PC-9 (cell line): Measurements from ENCODE around the gene LILRA2.

ENCODE experiments used
- CTCF ChIP-seq: fragments of 200-600 bp; sonication (generic); conservative IDR thresholded peaks from 2 replicates; pipeline ENCODE4 v1.6.1; 2017; ENCODE audit warnings: mixed run types, antibody characterized with exemption, mild to moderate bottlenecking, moderate library complexity
- EZH2 ChIP-seq: fragments of 200-600 bp; sonication (generic); IDR thresholded peaks from 2 replicates; pipeline ENCODE4 v1.8.0; 2017; ENCODE audit warnings: antibody characterized with exemption, low read depth

- TF ChIP-seq CTCF = no peak
- TF ChIP-seq EZH2 = no peak
Measured at GRCh38 chr19:54609356-54609791, 35.8 kb downstream of the LILRA2 start.
